HepG2 (cell line): ENCODE measurements around the gene HP1BP3. TPM values are rescaled to one million over a fixed set of nuclear protein-coding genes. Genes with fewer than 3 reads are reported as not detected.

ENCODE experiments used
- JUN ChIP-seq: sonication (generic); formaldehyde crosslinking; IDR thresholded peaks from 2 replicates; pipeline ENCODE4 v1.4.0; 2020; ENCODE audit warnings: mild to moderate bottlenecking, missing genetic modification reagents
- MEF2D ChIP-seq: sonication (generic); formaldehyde crosslinking; IDR thresholded peaks from 2 replicates; pipeline ENCODE4 v1.5.1; 2020; ENCODE audit warnings: mild to moderate bottlenecking, missing genetic modification reagents
- MYC ChIP-seq: sonication (generic); formaldehyde crosslinking; IDR thresholded peaks from 2 replicates; pipeline ENCODE4 v1.9.0; 2021; ENCODE audit warnings: missing genetic modification reagents, borderline replicate concordance
- SIX1 ChIP-seq: sonication (generic); formaldehyde crosslinking; IDR thresholded peaks from 2 replicates; pipeline ENCODE4 v1.4.0; 2020; ENCODE audit warnings: missing genetic modification reagents, borderline replicate concordance
- SOX5 ChIP-seq: IDR thresholded peaks from 2 replicates; pipeline ENCODE4 v1.6.1; 2016; ENCODE audit warnings: borderline replicate concordance
- XBP1 ChIP-seq: sonication (generic); formaldehyde crosslinking; IDR thresholded peaks from 2 replicates; pipeline ENCODE4 v1.5.0; 2020; ENCODE audit warnings: missing genetic modification reagents
- ZKSCAN1 ChIP-seq: fragments of 150-350 bp; IDR thresholded peaks from 2 replicates; pipeline ENCODE4 v1.6.1; 2014; ENCODE audit warnings: low read length
- ZNF256 ChIP-seq: sonication (generic); formaldehyde crosslinking; conservative IDR thresholded peaks from 2 replicates; pipeline ENCODE4 v1.4.0; 2020; ENCODE audit warnings: missing genetic modification reagents
- ZNF335 ChIP-seq: sonication (generic); formaldehyde crosslinking; IDR thresholded peaks from 2 replicates; pipeline ENCODE4 v1.4.0; 2020; ENCODE audit warnings: missing genetic modification reagents
- ZNF350 ChIP-seq: sonication (generic); formaldehyde crosslinking; IDR thresholded peaks from 2 replicates; pipeline ENCODE4 v1.4.0; 2020; ENCODE audit warnings: mild to moderate bottlenecking, low read depth, missing genetic modification reagents, borderline replicate concordance
- ZNF7 ChIP-seq: IDR thresholded peaks from 2 replicates; pipeline ENCODE4 v1.6.1; 2016; ENCODE audit warnings: missing biosample characterization, missing genetic modification reagents
- ZNF724P ChIP-seq: sonication (generic); formaldehyde crosslinking; IDR thresholded peaks from 2 replicates; pipeline ENCODE4 v1.8.0; 2022; ENCODE audit warnings: missing genetic modification reagents, borderline replicate concordance
- polyA plus RNA-seq, 8 experiments: library from polyadenylated mRNA; depleted of rRNA in 3 of 8; stranded (reverse) in 7 of 8; unstranded in 1 of 8; fragments of >200 nt; fragmentation: Illumina TruSeq in 4 of 8; extraction: Trizol in 4 of 8; gene quantifications; 2 replicates each; pipeline versions ENCODE4 v1.2.1 to v1.2.3, GENCODE V29; 2011 to 2016; ENCODE audit warnings: low read depth in 4 of 8, missing spikeins in 1 of 8, mixed read lengths in 1 of 8; ENCODE audit not compliant: insufficient read depth in 1 of 8
- total RNA-seq, 5 experiments: library from RNA; depleted of rRNA; stranded (reverse); fragments of >200 nt; fragmentation: Illumina TruSeq; extraction: Trizol; gene quantifications; 2 replicates each; pipeline ENCODE4 v1.2.3, GENCODE V29; 2016; ENCODE audit warnings: low read depth in 1 of 5
- TF ChIP-seq, protein P1 (sequence below): sonication (generic); formaldehyde crosslinking; IDR thresholded peaks from 2 replicates; pipeline ENCODE4 v1.4.0; 2020; ENCODE audit warnings: missing genetic modification reagents, borderline replicate concordance
- TF ChIP-seq, protein P2 (sequence below), 2 experiments: IDR thresholded peaks; 2 replicates each; pipeline ENCODE4 v1.6.1; 2011 to 2012; ENCODE audit warnings: low read length in 2 of 2, borderline replicate concordance in 1 of 2, low read depth in 1 of 2, mild to moderate bottlenecking in 1 of 2, moderate library complexity in 1 of 2
- TF ChIP-seq, protein P3 (sequence below): sonication (generic); formaldehyde crosslinking; IDR thresholded peaks from 2 replicates; pipeline ENCODE4 v1.4.0; 2020; ENCODE audit warnings: mild to moderate bottlenecking, missing genetic modification reagents
- TF ChIP-seq, protein P4 (sequence below): sonication (generic); formaldehyde crosslinking; IDR thresholded peaks from 2 replicates; pipeline ENCODE4 v1.5.0; 2020; ENCODE audit warnings: missing genetic modification reagents

The HP1BP3 gene
- total and polyA plus RNA-seq, 2 of the 13 experiments (the other 11 are each of a cell fraction or from before 2014, with no cell fraction given): 98.5 to 137 TPM

DNA sequence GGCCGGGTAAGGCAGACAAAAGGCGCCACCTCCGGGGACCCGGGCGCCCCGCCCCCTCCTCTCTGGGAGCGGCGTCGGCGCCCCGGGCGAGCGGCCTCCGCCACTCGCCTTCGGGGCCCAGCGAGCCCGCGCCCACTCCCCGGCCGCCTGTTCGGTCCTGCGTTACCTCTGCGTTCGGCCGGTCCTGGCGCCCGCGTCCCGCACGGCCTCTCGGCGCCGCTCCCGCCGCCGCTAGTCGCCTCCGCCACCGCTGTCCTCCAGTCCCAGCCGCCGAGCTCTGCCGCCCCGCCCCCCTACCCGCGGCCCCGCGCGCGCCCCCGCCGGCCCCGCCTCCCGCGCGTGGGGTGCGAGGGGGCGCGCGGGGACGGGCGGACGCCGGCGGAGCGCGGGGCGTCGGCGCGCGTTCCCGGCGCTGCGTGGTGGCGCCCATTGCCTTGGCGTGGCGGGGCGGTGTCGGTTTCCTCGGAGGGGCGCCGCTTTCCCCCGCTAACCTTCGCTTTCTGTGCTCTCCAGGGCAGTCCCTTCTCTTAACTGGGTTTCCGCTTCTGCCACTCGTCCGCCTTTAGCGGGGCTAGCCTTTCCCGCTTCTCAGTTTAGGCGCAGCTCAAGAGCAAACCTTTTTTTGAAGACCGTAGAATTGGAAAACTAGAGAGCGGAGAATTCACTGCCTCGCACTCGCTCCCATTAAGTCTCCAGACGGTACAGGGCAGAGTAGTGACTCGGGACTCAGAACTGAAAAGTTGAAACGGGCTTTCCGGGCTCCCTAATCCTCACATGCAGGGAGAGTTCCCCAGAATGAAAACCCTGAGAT lies at the start of gene HP1BP3 (continued):
- TF ChIP-seq, protein P1, sequence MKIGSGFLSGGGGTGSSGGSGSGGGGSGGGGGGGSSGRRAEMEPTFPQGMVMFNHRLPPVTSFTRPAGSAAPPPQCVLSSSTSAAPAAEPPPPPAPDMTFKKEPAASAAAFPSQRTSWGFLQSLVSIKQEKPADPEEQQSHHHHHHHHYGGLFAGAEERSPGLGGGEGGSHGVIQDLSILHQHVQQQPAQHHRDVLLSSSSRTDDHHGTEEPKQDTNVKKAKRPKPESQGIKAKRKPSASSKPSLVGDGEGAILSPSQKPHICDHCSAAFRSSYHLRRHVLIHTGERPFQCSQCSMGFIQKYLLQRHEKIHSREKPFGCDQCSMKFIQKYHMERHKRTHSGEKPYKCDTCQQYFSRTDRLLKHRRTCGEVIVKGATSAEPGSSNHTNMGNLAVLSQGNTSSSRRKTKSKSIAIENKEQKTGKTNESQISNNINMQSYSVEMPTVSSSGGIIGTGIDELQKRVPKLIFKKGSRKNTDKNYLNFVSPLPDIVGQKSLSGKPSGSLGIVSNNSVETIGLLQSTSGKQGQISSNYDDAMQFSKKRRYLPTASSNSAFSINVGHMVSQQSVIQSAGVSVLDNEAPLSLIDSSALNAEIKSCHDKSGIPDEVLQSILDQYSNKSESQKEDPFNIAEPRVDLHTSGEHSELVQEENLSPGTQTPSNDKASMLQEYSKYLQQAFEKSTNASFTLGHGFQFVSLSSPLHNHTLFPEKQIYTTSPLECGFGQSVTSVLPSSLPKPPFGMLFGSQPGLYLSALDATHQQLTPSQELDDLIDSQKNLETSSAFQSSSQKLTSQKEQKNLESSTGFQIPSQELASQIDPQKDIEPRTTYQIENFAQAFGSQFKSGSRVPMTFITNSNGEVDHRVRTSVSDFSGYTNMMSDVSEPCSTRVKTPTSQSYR (CRISPR knock-in tag): no peak; the same call in 1 of the 2 replicates
- TF ChIP-seq MYC (CRISPR knock-in tag): peak; percentile 43
- peak; percentile 34; the same call in 1 of the 2 replicates for TF ChIP-seq ZNF350 (CRISPR knock-in tag)
- TF ChIP-seq ZNF7 (CRISPR knock-in tag): no peak
- TF ChIP-seq SOX5 (CRISPR knock-in tag): no peak
- no peak for TF ChIP-seq MEF2D (CRISPR knock-in tag)
- 0 out of 2 replicates have a peak, but pooled peaks have one; percentile 73 for TF ChIP-seq XBP1 (CRISPR knock-in tag)
- no peak for TF ChIP-seq ZNF256 (CRISPR knock-in tag)
- TF ChIP-seq ZKSCAN1: no peak
- no peak for TF ChIP-seq ZNF335 (CRISPR knock-in tag)
- TF ChIP-seq, protein P2, sequence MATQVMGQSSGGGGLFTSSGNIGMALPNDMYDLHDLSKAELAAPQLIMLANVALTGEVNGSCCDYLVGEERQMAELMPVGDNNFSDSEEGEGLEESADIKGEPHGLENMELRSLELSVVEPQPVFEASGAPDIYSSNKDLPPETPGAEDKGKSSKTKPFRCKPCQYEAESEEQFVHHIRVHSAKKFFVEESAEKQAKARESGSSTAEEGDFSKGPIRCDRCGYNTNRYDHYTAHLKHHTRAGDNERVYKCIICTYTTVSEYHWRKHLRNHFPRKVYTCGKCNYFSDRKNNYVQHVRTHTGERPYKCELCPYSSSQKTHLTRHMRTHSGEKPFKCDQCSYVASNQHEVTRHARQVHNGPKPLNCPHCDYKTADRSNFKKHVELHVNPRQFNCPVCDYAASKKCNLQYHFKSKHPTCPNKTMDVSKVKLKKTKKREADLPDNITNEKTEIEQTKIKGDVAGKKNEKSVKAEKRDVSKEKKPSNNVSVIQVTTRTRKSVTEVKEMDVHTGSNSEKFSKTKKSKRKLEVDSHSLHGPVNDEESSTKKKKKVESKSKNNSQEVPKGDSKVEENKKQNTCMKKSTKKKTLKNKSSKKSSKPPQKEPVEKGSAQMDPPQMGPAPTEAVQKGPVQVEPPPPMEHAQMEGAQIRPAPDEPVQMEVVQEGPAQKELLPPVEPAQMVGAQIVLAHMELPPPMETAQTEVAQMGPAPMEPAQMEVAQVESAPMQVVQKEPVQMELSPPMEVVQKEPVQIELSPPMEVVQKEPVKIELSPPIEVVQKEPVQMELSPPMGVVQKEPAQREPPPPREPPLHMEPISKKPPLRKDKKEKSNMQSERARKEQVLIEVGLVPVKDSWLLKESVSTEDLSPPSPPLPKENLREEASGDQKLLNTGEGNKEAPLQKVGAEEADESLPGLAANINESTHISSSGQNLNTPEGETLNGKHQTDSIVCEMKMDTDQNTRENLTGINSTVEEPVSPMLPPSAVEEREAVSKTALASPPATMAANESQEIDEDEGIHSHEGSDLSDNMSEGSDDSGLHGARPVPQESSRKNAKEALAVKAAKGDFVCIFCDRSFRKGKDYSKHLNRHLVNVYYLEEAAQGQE (IDR thresholded peaks at IDR 0.05; ENCODE audit: borderline replicate concordance in 1 of 2, low read depth in 1 of 2, low read length in 2 of 2): no peak
- no peak for TF ChIP-seq JUN (CRISPR knock-in tag)
- TF ChIP-seq SIX1 (CRISPR knock-in tag): no peak
- no peak for TF ChIP-seq ZNF724P (CRISPR knock-in tag)
- TF ChIP-seq, protein P3, sequence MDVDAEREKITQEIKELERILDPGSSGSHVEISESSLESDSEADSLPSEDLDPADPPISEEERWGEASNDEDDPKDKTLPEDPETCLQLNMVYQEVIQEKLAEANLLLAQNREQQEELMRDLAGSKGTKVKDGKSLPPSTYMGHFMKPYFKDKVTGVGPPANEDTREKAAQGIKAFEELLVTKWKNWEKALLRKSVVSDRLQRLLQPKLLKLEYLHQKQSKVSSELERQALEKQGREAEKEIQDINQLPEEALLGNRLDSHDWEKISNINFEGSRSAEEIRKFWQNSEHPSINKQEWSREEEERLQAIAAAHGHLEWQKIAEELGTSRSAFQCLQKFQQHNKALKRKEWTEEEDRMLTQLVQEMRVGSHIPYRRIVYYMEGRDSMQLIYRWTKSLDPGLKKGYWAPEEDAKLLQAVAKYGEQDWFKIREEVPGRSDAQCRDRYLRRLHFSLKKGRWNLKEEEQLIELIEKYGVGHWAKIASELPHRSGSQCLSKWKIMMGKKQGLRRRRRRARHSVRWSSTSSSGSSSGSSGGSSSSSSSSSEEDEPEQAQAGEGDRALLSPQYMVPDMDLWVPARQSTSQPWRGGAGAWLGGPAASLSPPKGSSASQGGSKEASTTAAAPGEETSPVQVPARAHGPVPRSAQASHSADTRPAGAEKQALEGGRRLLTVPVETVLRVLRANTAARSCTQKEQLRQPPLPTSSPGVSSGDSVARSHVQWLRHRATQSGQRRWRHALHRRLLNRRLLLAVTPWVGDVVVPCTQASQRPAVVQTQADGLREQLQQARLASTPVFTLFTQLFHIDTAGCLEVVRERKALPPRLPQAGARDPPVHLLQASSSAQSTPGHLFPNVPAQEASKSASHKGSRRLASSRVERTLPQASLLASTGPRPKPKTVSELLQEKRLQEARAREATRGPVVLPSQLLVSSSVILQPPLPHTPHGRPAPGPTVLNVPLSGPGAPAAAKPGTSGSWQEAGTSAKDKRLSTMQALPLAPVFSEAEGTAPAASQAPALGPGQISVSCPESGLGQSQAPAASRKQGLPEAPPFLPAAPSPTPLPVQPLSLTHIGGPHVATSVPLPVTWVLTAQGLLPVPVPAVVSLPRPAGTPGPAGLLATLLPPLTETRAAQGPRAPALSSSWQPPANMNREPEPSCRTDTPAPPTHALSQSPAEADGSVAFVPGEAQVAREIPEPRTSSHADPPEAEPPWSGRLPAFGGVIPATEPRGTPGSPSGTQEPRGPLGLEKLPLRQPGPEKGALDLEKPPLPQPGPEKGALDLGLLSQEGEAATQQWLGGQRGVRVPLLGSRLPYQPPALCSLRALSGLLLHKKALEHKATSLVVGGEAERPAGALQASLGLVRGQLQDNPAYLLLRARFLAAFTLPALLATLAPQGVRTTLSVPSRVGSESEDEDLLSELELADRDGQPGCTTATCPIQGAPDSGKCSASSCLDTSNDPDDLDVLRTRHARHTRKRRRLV (CRISPR knock-in tag): no peak
- TF ChIP-seq, protein P4, sequence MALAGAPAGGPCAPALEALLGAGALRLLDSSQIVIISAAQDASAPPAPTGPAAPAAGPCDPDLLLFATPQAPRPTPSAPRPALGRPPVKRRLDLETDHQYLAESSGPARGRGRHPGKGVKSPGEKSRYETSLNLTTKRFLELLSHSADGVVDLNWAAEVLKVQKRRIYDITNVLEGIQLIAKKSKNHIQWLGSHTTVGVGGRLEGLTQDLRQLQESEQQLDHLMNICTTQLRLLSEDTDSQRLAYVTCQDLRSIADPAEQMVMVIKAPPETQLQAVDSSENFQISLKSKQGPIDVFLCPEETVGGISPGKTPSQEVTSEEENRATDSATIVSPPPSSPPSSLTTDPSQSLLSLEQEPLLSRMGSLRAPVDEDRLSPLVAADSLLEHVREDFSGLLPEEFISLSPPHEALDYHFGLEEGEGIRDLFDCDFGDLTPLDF (CRISPR knock-in tag): 0 out of 2 replicates have a peak, but pooled peaks have one; percentile 52
